ENCODE measurements around the gene ZNF800. TPM values are rescaled to one million over a fixed set of nuclear protein-coding genes. Genes with fewer than 3 reads are reported as not detected.

The ZNF800 gene
- total RNA-seq, 1 experiment from 2014 or later = 20.3 TPM

GRCh38 chr7:127350586-127350985, 41.9 kb downstream of the ZNF800 start:
- no peak for DNase-seq (ENCODE audit: extremely low read depth, low read depth)

GRCh38 chr7:127349881-127350280, 42.6 kb downstream of the ZNF800 start:
- DNase-seq (ENCODE audit: extremely low read depth, low read depth) = no peak

GRCh38 chr7:127348247-127348631, 44.3 kb downstream of the ZNF800 start:
- no peak for DNase-seq (ENCODE audit: extremely low read depth, low read depth)

DNA sequence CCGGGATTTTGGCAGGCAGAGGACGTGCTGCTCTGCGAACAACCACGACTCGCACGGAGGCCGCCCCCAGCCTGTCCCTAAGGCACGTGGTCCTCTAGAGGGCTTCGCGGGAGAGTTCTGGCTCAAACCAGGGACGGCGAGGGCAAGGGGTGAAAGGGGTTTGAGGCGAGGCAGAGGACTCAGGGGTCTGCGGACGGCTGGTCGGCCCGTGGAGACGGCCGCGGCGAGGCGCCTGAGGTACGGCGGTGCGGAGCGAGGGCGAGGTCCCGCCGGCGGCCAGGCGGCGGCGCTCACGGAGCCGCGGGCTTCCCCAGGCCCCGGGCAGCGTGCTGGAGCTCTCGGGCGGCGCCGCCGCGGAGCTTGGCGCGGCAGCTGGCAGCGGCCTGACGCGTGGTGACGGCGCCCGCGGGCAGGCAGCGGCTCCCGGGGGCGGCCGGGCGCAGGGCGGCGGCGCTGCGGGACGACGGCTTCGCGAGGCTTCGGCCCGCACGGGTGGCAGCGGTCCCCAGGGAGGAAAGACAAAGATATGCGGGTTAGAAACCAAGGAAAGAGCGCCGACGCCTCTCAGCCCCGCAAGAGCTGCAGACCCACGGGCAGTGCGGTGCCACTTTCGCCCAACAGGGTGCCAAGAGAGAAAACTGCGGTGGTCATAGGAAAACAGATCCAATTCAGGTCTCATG, 44.8 kb downstream of the ZNF800 start:
- peak; percentile 68 for DNase-seq (ENCODE audit: extremely low read depth, low read depth)

- DNase-seq (ENCODE audit: extremely low read depth, low read depth) = no peak
Observed at GRCh38 chr7:127346575-127347256, 45.8 kb downstream of the ZNF800 start.

DNA sequence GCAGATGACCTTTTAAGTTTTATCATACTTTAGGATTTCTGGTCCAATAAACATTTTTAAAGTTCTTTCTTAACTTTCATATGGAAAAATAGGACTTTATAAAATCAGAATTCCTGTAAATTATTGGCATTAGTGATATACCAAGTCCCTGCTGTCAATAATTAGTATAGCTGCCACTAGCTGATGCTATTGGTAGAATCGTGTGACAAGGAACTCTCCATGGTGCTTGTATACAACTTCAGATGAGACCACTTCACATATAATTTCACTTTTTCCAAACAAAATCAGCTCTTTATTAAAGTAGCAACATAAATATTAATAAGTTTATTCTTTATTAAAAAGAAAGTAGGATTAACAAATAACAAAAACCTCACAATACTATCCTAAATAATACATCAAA, 49.9 kb downstream of the ZNF800 start:
- no peak for DNase-seq (ENCODE audit: extremely low read depth, low read depth)

DNA sequence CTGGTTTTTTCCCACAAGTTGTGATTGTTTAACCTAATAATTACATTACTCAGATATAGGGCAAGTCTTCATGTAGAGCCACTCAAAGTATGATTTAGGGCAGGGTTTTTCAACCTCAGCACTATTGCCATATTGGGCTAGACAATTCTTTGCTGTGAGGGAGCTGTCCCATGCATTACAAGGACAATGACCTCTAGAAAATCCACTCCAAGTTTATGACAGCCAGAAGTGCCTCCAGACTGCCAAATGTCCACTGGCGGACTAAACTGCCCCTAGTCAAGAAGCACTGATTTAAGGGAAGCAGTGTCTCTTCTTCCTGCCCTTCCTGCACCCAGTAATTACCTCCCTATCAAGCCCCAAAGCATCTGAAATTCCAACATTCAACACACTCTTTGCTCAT, 54.4 kb downstream of the ZNF800 start:
- no peak for DNase-seq (ENCODE audit: extremely low read depth, low read depth)

DNA sequence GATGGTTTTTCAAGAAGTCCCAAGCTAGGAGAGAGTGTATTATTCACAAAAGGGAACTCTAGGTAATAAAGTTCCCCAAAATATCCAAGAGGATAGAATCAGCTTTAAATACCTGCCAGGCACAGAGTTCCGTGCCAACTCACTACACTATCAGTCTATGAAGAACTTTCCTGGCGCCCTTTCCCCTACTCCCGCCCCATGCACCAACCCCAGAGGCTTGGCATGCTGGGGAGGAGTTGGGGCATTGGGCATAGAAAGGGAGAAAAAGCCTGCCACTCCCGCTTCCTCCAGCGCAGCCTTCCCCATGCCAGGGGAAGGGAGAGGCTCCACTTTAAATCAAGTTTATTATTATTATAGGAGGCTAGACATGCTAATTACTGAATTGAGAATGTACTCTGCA, 54.9 kb downstream of the ZNF800 start:
- no peak for DNase-seq (ENCODE audit: extremely low read depth, low read depth)

DNA sequence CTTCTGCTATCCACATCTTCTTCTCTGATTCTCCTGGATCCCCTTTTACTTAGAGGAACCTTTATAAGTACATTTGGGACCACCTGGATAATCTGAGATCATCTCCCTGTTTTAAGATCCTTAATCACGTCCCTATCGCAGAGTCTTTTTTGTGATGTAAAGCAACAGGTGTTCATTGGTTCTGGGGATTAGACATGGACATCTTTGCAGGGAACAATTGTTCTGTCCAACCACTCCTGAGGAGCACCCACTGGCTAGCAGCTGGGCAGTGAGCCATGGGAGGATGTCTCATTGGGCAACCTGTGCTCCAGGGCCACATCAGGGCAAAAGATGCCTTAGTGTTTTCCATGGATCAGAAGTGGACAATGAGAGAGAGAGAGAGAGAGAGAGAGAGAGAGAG, 56.0 kb downstream of the ZNF800 start:
- DNase-seq (ENCODE audit: extremely low read depth, low read depth) = no peak

DNA sequence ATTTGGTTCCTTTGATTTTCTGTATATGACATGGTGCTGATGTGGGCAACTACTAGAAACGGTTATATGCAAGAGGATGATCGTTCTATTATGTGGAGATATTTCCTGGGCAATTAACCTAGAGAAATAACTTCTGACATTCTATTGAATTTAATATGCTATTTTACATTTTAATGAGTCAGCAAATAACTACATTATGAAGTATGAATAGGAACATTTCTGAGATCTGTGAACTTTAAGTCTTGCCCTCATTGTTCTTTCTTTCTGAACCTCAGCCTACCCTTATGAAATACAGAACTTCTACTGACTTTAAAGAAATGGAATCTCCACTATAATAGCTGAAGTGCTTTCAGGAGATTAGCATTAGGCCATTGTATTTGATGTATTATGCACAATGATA, 59.6 kb downstream of the ZNF800 start:
- no peak for DNase-seq (ENCODE audit: extremely low read depth, low read depth)

GRCh38 chr7:127330070-127330469, 62.4 kb downstream of the ZNF800 start:
- DNase-seq (ENCODE audit: extremely low read depth, low read depth) = no peak

DNA sequence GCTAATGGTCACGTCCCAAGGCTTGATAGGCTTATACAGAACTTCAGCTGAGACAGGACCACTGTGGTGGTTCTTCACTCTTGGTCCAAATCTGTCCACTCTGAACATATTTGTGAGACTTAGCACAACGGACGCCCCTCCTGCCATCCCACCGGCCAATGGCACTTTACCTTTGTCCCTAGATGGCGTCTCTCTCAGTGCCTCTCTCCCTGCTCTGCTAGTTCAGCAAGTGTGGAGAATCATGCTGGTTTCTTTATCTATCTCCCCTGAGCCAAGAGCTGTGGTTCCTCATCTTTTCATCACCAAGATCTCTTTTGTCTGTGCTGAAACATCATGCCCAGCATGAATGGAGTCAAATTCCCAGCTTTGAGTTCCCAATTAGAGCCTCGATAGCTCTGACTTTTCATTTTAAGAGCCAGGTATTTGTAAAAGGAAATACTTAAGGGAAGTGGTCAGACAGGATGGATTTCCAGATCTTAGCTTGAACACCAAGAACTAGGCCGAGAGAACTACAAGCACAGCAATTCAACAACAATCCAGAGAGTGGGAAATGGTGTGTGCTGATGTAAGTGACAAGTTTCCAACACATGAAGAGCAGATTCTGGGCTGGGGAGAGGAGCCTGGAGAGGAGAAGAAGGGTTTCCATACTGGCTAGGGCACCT, 69.5 kb downstream of the ZNF800 start:
- DNase-seq (ENCODE audit: extremely low read depth, low read depth) = no peak

DNA sequence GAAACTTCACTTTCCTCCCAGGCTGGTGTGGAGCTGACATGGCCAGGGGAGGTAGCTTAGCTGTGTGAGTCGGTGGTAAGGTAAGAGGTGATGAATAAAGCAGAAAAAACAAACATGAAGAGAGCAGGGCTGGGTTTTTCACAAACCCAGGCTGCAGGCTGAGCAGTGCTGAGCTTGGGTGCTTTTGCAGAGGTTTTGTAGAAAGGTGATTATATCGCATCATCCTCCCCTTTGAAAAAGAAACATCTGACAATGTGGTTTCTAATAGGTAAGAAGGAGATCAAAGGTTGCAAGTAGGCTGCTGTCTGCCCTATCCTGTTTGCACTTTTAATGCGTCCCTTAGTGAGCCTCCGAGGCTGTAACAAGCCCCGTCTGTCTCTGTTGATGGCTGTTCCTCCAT, 70.2 kb downstream of the ZNF800 start:
- no peak for DNase-seq (ENCODE audit: extremely low read depth, low read depth)

DNA sequence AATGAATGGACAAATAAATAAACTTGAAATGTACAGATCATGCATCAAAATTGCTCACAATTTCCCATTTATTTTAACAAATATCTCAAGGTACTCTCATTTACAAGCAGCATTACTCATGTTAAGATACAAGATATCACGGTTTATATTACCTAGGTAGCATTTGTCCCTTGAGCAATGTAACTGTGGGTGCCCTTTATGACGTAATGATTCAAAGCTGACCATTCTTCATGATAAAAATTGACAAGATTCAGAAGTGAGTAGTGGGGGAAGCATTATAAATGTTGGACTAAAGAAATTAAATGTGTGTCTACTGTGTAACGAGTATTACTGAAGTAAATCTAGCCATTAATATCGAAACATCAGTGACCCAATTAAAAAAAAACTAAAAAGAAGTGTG, 71.5 kb downstream of the ZNF800 start:
- no peak for DNase-seq (ENCODE audit: extremely low read depth, low read depth)

Other genes with a start within 250 kb of the ZNF800 start
- gene GRM8, start 139.8 kb downstream of the ZNF800 start, total RNA-seq (2014; rRNA removed; shearing (Covaris generic)) = 0.46 TPM in 1 of 2 replicates, not detected in the other
- gene GCC1, start 192.9 kb upstream of the ZNF800 start, total RNA-seq (2014; rRNA removed; shearing (Covaris generic)) = 15.9 and 19.5 TPM in 2 replicates
- 104 and 112 TPM in 2 replicates for gene ARF5, start 195.7 kb upstream of the ZNF800 start, total RNA-seq (2014; rRNA removed; shearing (Covaris generic))
- 2.6 and 2.9 TPM in 2 replicates for gene FSCN3, start 201.0 kb upstream of the ZNF800 start, total RNA-seq (2014; rRNA removed; shearing (Covaris generic))
- gene PAX4, start 225.4 kb upstream of the ZNF800 start, total RNA-seq (2014; rRNA removed; shearing (Covaris generic)) = not detected in 2 replicates